ENCODE results near the gene ZNF2.

The ZNF2 gene

GRCh38 chr2:95232232-95232631 lies 66.6 kb downstream of the ZNF2 start:
- Histone ChIP-seq H3K27me3 (ENCODE audit: low read length) (no peaks in the 10 kb centered on the region), H3K79me2 (ENCODE audit: insufficient read depth, low read length) (no peaks in the 10 kb centered on the region), H3K9me2 (replicated peaks; ENCODE audit: insufficient read depth, low read length) (no peaks in the 10 kb centered on the region), H3K27ac (ENCODE audit: low read depth, low read length) (no peak overlapping the region), H3K9me3 (ENCODE audit: insufficient read depth, low read length) (no peaks in the 10 kb centered on the region), H3K36me3 (ENCODE audit: low read length) (no peaks in the 10 kb centered on the region), H3K4me2 (ENCODE audit: low read depth, low read length, poor library complexity, severe bottlenecking) (no peak overlapping the region), H4K20me1 (ENCODE audit: low read depth, low read length) (no peaks in the 10 kb centered on the region), H2AFZ (ENCODE audit: low read depth, low read length, severe bottlenecking) (no peak overlapping the region), H3F3A (ENCODE audit: insufficient read depth) (no peaks in the 10 kb centered on the region), H3K9ac (ENCODE audit: low read length) (no peak overlapping the region), H3K4me3 (ENCODE audit: insufficient read depth, low read length, poor library complexity, severe bottlenecking) (no peak overlapping the region)
- no peak for TF ChIP-seq EZH2phosphoT487 (conservative IDR thresholded peaks at IDR 0.05; ENCODE audit: low read length)
- TF ChIP-seq, protein P1, sequence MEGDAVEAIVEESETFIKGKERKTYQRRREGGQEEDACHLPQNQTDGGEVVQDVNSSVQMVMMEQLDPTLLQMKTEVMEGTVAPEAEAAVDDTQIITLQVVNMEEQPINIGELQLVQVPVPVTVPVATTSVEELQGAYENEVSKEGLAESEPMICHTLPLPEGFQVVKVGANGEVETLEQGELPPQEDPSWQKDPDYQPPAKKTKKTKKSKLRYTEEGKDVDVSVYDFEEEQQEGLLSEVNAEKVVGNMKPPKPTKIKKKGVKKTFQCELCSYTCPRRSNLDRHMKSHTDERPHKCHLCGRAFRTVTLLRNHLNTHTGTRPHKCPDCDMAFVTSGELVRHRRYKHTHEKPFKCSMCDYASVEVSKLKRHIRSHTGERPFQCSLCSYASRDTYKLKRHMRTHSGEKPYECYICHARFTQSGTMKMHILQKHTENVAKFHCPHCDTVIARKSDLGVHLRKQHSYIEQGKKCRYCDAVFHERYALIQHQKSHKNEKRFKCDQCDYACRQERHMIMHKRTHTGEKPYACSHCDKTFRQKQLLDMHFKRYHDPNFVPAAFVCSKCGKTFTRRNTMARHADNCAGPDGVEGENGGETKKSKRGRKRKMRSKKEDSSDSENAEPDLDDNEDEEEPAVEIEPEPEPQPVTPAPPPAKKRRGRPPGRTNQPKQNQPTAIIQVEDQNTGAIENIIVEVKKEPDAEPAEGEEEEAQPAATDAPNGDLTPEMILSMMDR (IDR thresholded peaks at IDR 0.05; ENCODE audit: insufficient read depth, low read length, poor library complexity, severe bottlenecking), result no peak
